Measurements from ENCODE around the gene DPAGT1.

GRCh38 chr11:119126675-119127268 lies 25.1 kb upstream of the DPAGT1 start:
- TF ChIP-seq YY1 (IDR thresholded peaks at IDR 0.05; ENCODE audit: insufficient read depth, insufficient read length): no peak
- no peak for TF ChIP-seq ZNF274 (IDR thresholded peaks at IDR 0.05; ENCODE audit: low read depth, low read length)

Data from NT2/D1 (cell line).